DMS114 treated with DMSO at 0.1 percent for 48 hours (cell line): Measurements from ENCODE around the gene SFXN4.
"Not testable (repeated sequence)": the region's sequence is repeated elsewhere in the genome, so short reads cannot be mapped to it uniquely, and the experiment has no call there.

Experiments
- DNase-seq: peaks from one replicate; lab custom pipeline; 2025; ENCODE audit not compliant: unreplicated experiment; lab: John Stamatoyannopoulos, UW

SFXN4 gene

GRCh38 chr10:119113751-119114732 is 51.5 kb downstream of the SFXN4 start:
- no peak for DNase-seq

- no peak for DNase-seq
These were observed 53.5 kb downstream of the SFXN4 start for GRCh38 chr10:119112056-119112455.

- not testable (repeated sequence) for DNase-seq
These were observed 57.7 kb downstream of the SFXN4 start for GRCh38 chr10:119107771-119108170.

- DNase-seq, result not testable (repeated sequence)
These were observed 58.4 kb downstream of the SFXN4 start for GRCh38 chr10:119107106-119107505.

- DNase-seq, result not testable (repeated sequence)
These were observed 59.6 kb downstream of the SFXN4 start for GRCh38 chr10:119105899-119106298.

GRCh38 chr10:119105155-119105554 is 60.4 kb downstream of the SFXN4 start:
- DNase-seq, result no peak

- DNase-seq, result peak; percentile 17
These were observed 60.9 kb downstream of the SFXN4 start for GRCh38 chr10:119104654-119105015.

GRCh38 chr10:119103903-119104653 is 61.4 kb downstream of the SFXN4 start, which contains the start of gene DENND10:
Gene DENND10 (plus strand): TSS chr10:119104113. CDS start chr10:119104143, 30 bp downstream.
- peak; percentile 53 for DNase-seq

- DNase-seq, result no peak
These were observed 62.1 kb downstream of the SFXN4 start for GRCh38 chr10:119103241-119103902.

- no peak for DNase-seq
These were observed 64.0 kb downstream of the SFXN4 start for GRCh38 chr10:119101366-119102098.

GRCh38 chr10:119100434-119101238 is 64.9 kb downstream of the SFXN4 start:
- no peak for DNase-seq

GRCh38 chr10:119098576-119098975 is 66.9 kb downstream of the SFXN4 start:
- no peak for DNase-seq

GRCh38 chr10:119096641-119097415 is 68.7 kb downstream of the SFXN4 start:
- not testable (repeated sequence) for DNase-seq

GRCh38 chr10:119095640-119096039 is 69.9 kb downstream of the SFXN4 start:
- no peak for DNase-seq

GRCh38 chr10:119090968-119091367 is 74.5 kb downstream of the SFXN4 start:
- no peak for DNase-seq
